IPS-NIHi11 (cell line): Measurements from ENCODE around the gene HPS5.

Source experiments
- DNase-seq: peaks from one replicate; pipeline ENCODE4 v3.0.0; 2012; ENCODE audit warnings: mixed read lengths, low spot score

Gene HPS5

DNA sequence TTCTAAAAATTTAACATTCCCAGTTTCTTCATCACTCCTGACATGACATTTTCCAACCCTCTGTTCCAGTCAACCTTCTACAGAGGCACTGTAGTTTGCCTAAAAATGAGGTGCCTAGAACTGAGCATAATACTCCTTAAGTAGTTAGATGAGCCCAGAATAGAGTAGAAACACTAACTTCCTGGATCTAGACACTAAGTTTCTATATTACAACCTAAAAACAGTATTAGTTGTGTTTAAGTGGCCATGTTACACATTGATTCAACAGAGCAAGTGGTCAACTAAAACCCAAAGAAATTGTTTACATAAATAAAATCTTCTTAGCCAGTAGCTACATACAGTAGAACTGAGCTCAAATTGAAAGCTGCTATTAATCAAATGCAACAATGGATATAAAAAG, 1.3 kb downstream of the HPS5 start:
- no peak for DNase-seq

DNA sequence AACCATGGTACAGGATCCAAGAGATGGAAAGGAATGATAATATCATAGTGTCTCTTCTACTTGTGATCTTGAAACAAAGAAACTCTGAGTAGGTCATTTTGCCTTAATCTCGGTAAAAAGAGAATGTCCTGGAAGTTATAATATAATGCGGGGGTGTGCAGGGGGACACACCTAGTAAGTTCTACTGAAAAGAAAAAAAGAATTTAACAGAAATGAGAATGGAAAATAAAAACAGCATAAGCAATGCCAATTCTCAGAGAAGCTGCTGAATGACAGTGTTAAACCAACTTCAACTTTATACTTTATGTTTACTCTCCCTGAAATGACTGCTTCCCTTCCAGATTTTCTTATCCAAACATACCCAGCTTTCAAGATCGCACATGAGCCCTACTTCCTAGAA, 2.0 kb downstream of the HPS5 start:
- no peak for DNase-seq

DNA sequence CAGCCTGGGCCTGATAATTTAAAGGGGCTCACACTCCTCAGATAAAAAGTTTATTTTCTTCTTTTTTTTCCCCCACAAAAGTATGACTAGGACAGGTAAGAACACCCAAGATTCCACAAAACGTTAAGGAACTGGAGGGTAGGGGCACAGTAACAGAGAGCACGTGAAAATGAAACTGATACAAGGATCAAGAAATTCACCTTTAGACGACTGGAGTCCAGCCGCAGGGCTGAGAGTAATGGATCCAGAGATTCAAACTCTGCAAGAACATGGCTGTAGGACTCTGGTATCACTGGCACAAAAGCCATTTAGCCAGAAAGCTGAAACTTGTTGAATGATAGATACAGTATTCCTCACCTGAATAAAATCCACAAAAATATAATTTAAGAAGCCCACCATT, 4.4 kb downstream of the HPS5 start:
- no peak for DNase-seq

DNA sequence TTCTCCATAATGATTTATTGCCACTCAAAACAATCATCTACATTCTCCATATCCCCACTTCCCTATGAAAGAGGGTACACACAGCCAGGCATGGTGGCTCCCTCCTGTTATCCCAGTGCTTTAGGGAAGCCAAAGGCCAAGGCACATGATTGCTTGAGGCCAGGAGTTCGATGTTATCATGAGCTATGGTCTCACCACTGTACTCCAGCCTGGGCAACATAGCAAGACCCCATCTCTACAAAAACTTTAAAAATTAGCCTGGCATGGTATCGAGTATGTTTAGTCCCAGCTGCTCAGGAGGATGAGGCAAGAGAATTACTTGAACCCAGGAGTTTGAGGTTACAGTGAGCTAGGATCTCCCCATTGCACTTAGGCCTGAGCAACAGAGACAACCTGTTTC, 6.0 kb downstream of the HPS5 start:
- no peak for DNase-seq

DNA sequence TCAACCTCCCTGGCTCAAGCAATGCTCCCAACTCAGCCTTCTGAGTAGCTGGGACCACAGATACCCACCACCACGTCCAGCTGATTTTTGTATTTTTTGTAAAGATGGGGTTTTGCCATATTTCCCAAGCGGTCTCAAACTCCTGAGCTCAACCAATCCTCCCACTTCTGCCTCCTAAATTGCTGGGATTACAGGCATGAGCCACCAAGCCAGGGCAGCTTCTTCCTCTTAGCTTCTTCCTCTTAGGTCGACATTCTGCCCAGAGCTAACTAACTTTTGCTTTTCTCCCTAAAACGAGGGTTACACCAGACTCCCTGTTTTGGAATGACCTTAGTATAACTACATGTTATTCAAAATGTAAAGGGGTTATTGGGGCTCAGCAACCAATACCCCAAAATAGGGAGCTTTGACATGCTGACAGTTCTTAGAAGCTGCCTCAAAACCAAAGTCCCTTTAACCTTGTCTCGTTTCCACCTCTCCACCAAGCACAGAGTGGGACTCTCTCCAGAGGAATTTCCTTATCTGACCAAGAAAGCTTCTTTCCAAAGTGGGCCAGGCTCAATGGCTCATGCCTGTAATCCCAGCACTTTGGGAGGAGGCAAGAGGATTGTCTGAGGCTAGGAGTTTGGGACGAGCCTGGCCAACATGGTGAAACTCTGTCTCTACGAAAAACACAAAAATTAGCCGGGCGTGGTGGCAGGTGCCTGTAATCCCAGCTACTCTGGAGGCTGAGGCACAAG, 7.0 kb downstream of the HPS5 start:
- no peak for DNase-seq

DNA sequence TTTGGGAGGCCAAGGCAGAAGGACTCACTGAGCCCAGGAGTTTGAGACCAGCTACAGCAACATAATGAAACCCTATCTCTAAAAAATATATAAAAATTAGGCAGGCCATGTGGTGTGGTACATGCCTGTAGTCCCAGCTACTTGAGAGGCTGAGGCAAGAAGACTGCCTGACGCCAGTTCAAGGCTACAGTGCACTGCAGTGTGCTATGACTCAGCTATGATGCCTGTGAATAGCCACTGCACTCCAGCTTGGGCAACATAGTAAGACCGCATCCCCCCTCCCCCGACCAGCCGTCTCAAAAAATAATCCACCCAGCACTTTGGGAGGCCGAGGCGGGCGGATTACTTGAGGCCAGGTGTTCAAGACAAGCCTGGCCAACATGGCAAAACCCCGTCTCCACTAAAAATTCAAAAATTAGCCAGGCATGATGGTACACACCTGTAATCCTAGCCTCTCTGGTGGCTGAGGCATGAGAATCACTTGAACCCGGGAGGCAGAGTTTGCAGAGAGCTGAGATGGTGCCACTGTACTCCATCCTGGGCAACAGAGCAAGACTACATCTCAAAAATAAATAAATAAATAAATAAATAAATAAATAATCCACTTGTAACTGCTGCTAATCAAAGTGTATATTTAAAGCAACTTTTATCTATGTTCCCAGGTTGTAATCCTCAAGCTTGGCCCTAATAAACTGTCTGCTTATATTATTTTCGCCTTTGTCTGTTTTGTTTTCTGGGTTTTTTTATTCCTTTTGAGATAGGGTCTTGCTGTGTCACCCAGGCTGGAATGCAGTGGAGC, 7.8 kb downstream of the HPS5 start:
- no peak for DNase-seq

DNA sequence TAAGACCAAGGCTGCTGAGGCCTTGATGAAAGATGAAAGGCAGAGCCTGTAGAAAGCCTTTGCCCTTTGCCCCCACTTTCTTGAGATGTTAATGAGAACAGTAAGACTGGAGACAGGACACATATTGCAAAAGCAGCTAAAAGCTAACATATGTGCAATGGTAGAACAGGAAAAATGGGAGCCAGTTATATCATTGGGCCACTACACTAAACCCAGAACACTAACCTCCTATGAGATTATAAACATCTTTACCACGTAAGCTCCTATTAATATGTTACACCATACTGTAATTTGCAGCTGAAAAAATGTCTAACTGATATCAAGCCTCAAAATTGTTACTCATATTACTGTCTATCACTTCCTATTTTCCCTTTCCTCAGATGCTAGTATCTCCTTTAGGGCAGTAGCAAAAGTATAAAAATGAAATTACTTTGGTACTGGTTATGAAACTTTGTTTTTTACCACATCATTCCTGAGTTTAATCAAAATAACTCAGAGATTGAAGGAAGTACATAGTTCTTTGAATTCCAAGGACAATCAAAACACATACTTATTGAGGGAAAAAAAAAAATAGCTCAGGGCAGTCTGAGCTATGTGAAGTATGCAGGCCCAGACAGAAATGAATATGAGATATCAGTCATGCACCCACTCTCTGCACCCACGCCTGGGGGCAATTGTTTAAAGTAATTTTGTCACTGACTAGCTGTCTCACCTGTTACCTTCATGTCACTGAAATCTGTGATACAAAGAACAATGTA, 9.1 kb downstream of the HPS5 start:
- DNase-seq, result no peak

DNA sequence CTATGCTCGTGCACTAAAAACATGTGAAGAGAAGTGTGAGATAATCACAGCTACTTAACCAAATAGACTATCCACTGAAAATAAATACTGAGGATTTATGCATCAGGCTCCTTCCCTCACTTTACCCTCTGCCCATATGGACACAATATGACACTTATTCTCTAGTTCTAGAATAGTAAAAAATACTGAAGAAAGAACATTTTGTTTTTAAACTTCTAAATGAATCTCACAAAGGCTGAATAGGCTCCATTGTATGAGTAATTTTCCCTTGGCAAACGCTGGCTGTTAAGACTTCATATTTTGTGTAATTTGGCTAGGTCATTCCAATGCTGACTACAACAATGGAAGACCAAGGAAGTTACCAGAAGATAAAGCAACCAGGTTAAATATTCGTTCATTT, 9.9 kb downstream of the HPS5 start:
- DNase-seq, result no peak

DNA sequence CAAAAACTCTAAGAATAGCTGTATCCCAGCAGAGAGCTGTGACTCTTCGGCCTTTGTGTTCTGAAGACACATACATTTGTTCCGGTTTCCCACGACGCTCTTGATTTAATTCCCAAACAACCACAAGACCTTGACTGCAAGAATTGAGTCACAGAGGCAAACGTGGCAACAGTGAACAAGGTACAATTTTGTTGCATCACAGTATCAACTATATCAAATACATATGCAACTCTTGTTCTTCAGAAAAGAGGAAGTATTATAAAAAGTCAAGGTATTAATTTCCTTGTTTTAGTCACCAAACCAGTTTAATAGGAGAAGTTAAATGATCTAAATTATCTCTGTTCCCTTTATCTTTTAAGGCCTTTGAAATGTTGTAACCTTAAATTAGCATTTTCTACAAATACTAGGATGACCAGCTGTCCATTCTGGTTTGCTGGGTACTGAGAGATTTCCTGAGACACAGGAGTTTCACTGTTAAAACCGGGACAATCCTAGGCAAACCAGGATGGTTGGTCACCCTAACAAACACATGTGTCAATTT, 11.1 kb downstream of the HPS5 start:
- no peak for DNase-seq

DNA sequence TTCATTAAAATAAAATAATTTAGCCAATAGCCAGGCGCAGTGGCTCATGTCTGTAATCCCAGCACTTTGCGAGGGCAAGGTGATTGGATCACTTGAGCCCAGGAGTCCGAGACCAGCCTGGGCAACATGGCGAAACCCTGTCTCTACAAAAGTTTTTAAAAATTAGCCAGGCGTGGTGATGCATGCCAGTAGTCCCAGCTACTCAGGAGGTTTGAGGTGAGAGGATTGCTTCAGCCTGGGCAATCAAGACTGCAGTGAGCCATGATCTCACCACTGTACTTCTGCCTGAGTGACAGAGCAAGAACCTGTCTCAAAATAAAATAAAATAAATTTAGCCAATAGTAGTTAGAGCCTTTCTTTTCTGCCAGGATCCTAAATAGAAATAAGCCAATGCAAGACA, 12.2 kb downstream of the HPS5 start:
- no peak for DNase-seq

DNA sequence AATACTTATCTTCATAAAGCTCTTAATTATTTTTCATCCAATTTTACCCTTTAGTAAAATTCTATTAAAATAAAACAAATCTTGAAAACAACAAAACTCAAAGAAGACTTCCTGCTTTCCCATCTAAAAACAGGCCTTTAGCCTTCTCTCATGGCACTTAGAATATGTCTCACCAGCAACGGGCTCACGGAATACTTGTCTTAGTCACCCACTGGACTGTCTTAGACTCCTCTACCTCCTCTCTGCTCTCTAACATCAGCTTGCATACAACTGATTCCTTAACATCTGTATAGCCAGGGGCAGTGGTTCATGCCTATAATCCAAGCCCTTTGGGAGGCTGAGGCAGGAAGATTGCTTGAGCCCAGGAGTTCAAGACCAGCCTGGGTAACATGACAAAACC, 13.7 kb downstream of the HPS5 start:
- DNase-seq, result no peak

DNA sequence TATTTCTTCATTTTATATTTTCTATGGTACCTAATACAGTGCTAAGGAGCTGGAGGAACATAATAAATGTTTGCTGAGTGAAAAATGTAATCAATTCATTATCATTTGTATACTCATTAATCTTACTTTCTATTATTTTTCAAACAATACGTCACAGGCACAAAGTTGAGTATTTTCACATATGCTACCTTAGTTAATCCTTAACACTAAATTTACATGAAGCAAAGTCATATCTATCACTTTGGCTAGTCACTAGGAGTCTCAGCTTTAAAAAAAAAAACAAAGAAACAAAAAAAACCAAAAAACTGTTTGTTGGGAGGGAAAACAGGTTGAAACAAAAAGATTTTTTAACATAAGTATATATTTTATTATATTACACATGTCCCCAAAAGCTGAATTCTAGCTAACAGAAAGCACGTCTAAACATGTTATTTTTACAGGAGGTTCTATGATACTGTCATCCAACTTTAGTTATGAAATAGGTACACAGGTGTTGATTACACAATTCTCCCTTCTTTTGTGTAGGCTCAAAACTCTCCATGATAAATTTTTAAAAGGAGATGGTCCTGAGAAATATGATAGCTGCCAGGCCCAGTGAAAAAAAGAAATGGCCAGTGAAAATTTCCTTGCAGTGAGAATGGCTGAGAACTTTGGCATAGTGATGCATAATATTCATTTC, 14.3 kb downstream of the HPS5 start:
- DNase-seq, result no peak

DNA sequence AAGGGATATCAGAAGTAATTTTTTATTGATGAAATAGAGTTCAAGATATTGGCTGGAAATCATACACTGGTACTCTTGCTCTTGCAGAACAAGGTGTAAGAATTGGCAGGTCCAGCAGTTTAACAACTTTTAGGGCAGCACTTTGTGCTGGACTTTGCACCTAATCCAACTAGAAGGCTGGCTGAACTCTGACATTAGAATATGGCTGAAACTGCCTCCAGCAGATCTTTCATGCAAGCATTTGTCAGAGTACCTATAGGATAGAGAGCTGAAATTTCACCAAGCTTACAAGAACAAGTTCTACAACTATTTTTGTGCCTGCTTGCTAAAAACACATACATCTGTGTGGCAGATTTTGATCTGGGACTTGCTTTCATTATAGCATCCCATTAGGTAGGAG, 17.2 kb downstream of the HPS5 start:
- no peak for DNase-seq

DNA sequence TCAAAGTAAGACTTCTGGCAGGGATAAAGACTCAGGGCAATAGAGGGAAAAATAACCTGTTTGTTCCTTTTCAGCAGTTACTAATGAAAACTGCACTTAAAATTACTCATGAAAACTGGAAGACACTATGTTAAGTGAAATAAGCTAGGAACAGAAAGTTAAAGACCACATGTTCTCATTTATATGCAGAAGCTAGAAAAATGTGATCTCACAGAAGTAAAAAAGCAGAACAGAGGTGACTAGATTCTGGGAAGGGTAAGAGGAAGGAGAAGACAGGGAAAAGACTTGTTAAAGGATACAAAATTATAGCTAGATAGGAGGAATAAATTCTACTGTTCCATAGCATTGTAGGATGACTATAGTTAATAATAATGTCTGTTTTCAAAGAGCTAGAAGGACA, 22.2 kb downstream of the HPS5 start:
- DNase-seq, result no peak

DNA sequence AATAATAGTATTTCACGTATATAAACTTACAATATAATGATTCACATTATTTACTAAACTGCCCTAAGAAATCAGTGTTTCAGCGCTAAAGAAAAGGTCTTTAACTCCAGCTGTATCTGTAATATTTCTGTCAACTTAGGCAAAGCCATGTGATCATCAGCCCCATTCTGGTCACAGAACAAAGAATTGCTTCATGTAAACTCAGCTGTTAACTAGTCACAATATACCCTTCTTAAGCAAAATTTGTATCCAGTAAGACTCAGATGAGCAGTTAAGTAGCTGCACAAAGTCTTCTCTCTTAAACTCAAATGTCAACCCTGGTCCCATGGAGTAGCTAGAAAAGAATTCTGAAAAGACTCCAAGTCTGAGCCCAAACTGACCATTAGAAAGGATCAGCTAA, 26.6 kb downstream of the HPS5 start:
- no peak for DNase-seq

DNA sequence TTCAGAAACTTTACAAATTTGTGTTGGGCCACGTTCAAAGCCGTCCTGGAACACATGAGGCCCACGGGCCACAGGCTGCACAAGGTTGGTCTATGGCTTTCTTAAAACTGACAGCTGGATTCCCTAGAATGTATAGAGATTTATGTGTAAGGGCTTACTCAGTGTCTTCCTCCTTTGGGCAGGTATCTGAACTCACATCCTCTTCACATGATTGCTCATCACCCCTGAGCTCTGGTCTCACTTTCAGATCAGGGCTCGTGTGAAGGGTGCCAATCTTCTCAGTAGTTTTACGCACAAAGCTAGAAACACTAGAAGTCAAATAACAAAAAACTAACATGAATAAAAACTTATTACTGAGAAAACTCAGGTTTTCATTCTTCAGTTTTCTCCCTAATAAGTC, 27.1 kb downstream of the HPS5 start:
- DNase-seq, result no peak

DNA sequence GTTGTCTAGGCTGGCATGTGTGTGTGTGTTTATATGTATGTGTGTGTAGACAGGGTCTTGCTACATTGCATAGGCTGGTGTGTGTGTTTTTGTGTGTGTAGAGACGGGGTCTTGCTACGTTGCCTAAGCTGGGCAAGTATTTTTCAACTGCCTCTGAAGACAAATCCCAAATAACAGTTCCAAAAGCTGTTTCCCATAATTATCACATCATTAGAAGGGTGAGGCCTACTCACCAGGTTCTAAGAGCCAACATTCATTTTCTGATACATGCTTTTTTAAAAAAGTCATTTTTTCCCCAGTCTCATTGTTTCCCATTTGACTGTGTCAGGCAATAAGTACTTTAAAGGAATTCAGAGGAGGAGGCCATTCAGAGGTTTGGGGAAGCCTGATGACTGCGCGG, 33.0 kb downstream of the HPS5 start:
- no peak for DNase-seq

DNA sequence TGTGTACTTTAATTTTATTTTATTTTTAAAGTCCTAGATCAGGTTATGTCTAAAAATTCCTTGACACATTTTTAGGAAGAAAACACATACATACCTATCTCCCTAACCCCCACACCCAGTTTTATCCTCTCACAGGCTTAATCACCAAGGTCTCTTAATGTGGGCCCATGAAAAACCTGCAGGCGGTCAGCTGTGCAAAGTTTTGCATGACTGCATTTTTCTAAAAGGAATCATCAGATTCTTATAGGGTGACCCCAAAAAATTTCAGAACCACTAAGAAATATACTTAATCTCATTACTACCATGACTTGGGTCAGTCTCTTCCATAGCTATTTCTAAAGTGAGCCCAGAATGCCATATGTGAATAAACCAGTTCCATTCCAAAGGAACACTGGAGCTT, 36.1 kb downstream of the HPS5 start:
- DNase-seq, result no peak

DNA sequence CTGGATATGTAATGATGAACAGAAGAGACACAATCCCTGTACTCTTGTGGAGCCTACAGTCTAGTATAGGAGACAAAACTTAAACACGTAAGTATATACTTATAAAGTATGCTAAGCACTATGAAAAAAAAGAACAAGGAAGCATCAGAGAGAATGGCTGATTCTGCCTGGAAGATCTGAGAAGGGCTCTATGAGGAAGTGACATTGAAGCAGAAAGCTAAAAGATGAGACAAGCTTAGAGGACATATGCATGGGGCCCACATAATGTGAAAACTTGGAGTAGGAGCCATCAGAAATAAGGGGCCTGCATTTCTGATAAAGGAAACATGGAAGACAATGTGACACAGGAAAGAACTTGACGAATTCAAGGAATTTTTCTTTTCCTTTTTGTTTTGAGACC, 39.3 kb downstream of the HPS5 start:
- DNase-seq, result no peak

DNA sequence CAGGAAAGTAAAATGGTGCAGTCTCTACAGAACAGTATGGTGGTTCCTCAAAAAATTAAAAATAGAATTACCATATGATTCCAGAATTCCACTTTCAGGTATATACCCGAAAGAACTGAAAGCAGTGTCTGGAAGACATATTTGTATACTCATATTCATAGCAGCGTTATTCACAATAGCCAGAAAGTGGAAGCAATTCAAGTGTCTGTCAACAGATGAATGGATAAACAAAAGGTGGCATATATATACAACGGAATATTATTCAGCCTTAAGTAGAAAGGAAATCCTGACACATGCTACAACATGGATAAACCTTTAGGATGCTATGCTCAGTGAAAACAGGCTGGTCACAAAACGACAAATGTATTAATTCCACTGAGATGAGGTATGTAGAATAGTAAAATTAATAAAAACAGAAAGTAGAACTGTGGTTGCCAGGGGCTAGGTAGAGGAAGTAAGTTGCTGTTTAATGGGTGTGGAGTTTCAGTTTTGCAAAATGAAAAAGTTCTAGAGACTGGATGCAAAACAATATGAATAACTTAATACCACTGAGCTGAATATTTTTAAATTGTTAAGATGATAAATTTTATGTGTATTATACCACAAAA, 41.4 kb downstream of the HPS5 start:
- no peak for DNase-seq

DNA sequence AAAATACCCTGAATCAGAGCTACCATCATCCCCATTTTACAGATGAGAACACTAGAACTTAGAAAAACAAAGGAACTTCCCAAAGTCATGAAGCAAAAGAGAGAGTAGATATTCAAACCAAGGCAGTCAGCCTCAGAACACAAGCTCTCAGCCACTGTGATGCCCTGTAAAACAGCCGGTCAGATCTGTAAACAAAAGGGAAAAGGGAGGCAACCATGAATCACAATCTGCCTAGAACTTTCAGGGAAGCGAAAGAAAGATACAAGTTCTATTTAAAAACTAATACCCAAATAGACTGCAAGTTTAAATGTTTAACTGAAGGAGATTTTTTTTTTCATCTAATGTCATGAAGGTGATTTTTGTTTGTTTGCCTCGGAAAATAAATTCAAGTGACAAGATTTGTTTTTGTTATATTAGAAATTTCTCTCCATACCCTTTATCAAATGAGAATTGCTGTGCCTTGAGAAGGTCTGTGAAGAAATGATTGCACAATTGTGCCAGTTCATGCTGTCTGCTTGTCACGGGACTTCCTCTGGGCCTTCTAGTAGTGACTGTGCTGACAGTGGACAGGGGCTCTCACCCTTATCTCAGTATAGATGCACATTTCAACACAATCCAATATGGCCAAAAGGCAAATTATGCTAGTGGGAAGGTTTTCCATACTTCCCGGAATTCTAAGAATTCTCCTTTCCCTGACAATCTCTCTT, 44.2 kb downstream of the HPS5 start:
- no peak for DNase-seq
